GM19452 (cell line): ENCODE data around the gene ZFR2.

Experiments used
- ATAC-seq: cut with Tn5 transposase; IDR thresholded peaks from one replicate; pipeline ENCODE4 v1.9.1; 2021; ENCODE audit not compliant: unreplicated experiment

ZFR2 gene

DNA sequence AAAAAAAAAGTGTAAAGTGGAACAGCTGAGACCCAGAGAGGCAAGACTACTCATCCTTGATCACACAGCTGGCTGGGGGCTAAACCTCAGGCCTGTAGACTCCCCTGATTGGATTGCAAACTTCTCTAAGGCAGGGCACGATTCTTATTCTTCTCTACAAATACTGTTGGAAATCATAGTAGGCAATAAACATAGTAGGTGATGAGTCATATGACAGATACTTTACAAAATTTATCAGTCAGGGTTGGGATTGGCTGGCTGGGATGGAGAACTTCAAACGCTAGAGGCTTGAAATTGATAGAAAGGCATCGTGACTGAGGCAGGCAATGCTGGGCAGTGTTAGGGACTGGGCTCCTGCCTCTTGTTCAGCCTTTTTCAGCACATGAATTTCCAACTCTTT is 76.7 kb downstream of the ZFR2 start:
- no peak for ATAC-seq

DNA sequence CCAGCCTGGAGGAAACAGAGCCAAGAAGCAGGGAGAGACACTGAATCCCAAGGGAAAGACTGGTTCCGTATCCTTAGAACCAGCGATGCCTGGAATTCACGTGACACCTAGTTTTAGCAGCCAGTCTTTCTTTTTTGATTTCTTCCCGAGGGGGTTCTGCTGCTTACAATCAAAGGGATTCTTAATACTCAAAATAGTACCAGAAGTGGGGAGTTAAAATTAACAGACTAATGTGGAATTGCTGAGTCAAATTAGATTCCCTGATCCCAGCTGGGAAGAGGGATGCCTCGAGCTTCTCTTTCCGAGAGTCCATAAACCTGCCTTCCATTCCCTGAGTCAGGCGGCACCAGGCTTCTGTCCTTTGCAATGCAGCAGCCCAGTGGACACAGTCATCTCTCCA is 77.9 kb downstream of the ZFR2 start:
- no peak for ATAC-seq

DNA sequence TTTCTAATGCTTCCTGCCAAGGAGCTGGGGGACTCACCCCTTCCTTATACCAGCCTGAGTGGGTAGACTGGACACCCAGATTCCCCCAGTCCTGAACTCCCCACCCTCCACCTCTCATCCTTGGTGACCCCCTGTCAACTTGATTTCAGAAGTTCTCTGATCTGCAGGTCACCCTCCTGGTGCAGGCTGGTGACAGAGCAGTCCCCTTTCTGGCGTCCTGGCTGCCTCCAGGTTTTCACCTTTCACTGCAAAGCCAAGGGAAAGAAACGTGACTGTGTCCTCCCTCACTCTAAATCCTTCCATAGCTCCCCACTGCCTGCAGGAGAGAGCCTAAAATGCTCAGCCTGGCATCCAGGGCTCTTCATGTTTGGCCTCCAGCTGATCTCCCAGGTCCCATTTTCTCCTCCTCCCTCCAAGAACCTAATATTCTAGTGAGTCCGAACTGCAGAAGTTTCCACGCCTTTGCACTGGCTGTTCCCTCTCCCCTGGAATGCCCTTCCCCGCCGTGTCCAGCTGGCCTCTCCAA is 78.6 kb downstream of the ZFR2 start:
- ATAC-seq, result no peak

DNA sequence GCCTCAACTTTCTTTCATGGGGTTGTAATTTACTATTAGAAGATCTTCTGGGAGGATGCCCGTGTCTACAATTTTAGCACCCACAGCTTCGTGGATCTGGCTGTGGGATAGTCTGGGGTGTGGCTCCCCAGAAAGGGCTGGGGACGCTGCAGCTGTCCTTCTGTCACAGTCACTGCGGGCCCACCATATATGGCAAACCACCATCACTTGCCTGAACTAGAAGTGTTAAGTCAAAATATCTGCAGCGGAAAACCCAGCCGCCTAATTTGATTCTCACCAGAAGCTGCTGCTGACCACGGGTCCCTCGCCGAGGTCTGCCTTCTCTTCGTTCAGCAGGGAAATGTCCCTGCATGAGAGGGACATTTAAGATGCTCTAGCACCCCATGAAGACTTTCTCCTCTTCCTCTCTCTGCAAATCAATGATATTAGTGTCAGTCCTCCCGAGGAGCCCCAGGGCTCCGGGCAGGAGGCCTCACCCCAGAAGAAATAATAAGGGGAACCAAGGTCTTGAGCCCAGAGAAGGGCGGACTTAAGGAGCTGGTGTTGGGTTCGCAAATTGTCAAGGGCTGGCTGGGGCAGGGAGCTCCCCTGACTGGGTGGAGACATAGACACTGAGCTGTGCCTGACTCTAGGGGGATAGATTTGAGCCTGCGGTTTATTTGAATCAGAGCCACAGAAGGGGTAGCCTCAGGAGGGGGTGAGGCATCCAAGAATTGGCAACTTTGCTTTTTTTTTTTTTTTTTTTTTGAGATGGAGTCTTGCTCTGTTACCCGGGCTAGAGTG is 79.7 kb downstream of the ZFR2 start:
- ATAC-seq, result no peak

DNA sequence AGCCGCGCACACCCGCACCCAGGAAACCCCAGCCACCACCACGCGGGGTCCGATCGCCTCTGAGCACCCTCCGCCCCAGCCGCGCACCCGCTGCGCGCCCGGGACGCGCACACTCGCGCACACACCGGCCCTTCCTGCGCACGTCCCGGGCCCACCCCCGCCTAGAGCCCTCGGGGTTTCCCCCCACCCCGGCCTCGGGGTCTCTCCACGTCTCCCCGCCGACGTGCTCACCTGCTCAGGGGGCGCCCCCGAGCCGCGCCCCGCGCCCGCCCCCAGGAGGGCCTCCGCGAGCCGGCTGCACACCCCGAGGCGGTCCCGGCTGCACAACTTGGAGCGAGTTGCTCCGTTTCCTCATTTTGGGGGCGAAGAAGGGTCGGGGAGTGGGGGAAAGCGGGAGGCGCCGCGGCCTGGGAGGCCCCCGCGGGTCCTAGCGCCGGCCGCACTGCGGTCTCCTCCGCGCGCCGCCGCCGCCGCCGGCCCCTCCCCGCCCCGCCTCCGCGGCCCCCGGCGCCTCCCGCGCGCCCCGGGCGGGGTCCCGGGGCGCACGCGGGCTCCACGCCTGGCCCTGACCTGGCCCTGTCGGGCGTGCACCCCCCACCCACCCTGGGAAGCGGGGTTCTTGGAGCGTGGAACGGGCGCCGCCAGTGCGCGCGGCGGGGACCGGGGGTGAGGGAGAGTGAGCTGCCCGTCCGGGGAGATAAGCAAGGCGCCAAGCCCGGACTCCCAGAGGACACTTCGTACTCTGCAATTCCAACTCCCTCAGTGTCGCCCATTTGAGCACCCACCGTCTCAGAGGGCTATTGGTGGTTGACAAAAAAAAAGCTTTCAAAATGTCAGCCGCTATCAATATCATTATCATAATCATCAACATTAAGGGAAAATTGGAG is 82.7 kb downstream of the ZFR2 start, which contains the start of gene MATK:
MATK (minus strand) TSS at position 444 of the 887 bp plus-strand sequence. CDS start 1,246 bp downstream, outside the sequence.
- no peak for ATAC-seq

DNA sequence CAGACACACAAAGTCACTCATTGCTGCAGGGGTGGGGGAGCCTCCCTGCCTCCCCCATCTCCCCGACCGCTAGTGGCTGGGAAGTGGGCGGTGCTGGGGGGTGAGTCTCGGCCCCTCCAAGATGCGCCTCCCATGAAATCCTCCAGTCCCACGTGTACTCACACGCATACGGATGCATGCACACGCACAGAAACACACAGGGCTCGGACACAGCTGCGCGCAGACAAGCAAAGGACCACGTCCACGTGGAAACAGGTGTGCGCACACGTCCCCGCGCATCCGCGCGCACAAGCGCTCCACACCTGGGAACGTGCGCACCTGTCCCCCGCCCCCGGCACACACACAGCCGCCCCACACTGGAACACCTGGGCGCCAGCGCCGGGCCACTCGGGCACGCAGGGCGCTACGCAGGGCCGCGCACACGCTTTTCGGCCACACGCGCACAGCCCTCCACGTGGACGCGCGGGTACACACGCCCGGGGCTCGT is 83.3 kb downstream of the ZFR2 start:
- ATAC-seq, result no peak

DNA sequence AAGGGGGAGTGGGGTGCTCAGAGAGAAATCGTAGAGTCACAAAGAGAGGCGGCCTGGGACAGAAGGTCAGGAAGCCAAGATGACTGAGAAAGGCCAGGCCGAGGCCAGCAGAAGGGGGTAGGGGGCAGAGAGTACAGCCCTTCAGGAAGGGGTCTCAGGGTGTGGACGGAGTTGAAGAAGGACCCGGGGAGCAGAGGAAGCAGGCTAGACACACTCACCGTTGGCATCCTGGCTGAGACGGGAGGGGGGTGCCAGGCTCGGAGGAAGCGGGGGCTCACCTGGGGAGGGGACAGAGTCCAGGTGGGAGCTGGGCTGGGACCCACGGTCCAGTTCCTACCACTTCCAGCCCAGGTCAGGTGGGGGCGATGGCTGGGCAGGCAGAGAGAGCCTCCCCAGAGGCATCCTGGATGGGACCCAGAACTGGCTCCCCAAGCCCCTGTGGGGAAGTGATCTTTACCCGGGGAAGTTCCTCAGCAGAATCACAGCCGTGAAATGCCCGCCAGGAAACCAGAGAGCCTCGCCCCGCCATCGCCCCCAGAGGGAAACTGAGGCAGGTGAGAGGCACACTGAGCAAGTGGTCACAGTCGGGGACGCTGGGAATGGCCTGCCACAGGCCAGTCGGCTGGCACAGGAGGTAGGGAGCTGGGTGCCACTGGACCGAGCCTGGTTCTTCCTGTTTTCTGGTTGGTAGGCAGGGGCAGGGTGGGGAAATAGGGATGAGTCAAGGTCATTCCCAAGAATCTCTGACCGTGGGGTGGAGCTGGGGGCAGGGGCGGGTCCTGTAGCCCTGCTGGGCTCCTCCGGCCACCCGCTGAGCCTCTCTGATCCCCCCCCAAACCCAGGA is 84.0 kb downstream of the ZFR2 start:
- no peak for ATAC-seq

DNA sequence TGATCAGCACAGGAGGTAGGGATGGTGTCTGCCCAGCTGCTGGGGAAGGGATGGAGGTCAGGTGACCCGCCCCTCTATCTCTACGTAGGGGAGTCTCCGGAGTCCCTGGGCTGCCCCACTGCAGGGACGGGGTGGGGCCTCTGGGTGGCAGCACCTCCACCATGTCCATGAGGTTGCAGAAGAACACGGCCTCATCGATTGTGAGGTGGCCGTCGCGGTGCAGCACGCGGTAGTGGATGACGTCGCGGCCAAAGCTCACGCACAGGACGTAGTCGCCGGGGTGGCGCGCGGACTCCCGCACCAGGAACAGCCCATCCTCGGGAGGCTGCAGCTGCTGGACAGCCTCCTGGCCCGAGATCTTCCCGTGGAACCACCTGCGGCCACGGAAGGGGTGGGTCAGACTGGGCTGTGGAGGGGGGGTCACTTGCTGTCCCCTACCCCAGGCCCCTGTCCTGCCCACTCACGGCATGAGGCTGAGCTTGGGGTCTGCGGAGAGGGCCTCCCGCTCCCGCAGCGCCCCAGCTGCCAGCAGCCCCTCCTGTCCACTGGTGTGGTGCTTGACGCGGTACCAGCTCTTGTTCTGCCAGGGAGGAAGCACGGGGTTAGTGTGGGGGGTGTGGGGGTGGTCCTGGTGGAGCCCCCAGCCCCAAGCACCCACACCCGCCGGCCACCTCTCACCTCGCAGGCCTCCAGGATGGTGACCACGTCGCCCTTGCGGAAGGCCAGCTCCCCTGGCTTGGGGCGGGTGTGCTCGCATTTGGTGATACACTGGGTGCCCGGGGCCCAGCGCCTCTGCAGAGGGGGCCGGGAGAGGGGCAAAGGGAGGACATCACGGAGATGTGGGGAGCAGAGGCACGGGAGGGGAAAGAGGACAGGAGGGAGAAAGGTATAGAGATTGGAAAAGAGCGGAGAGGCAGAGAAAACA is 84.9 kb downstream of the ZFR2 start:
- no peak for ATAC-seq

DNA sequence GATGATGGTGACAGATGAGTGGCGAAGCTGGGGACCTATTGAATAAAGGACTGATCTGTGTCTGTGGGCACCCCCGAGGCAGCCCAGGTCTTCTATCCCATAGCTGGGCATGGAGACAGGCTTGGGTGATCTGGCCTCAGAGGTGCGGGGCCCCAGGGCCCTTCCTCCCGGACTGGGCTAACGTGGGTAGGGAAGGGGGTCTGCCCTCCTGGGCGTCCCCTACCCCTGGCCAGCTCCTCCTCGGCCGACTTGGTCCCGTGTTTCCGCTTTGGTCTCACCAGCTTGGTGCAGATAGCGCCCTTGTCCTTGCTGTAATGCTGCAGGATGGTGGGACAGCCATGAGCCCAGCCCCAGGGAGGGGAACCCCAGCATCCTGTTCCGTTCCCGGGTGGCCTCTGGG is 85.9 kb downstream of the ZFR2 start:
- no peak for ATAC-seq

DNA sequence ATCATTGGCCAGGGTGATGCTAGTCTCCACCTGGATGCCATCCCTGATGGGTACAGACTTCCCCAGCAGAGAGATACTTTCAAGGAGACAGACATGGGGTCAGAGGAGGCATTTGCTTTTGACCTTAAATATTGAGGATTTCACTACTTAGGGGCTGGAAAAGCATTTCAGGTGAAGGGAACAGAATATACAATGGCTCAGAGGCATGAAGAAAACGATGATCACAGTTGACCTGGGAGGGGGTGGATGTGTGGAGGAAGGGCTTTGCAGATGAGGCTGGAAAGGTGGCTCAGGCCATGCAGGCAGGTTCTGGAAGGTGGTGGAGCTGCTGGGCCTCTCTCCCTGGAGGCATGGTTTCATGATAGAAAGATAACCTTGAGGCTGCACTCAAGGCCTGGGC is 86.5 kb downstream of the ZFR2 start:
- no peak for ATAC-seq

DNA sequence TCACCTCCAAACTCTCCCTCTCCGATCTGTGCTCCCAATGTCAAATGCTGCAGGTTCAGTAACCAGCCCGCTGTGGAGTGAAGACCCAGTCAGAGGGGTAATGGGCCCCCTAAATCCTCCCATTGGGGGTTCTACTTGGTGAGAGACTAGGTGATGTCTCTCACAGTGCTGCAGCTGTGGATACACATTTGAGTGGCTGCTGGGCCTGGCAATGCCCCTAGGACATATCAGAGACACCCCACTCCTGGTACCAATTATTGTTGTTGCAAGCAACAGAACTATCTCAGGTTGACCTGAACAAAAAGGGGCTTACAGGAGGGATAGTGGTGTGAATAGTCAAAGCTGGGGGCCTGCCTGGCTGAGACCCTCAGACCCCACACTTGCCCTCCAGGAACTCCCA is 87.2 kb downstream of the ZFR2 start:
- ATAC-seq, result no peak

DNA sequence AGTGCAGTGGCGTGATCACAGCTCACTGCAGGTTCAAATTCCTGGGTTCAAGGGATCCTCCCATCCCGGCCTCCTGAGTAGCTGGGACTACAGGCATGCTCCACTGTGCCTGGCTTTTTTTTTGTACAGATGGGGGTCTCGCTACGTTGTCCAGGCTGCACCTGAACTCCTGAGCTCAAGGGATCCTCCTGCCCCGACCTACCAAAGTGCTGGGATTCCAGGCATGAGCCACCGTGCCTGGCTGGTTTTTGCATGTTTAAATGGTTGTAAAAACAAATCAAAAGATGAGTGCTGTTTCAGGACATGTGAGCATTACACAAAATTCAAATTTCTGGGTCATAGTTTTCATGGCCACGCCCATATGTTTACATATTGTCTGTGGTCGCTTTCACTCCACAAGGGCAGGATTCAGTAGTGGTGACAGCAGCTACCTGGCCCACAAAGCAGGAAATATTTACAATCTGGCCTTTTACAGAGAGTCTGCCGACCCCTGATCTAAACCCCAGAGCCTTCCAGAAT is 88.0 kb downstream of the ZFR2 start:
- ATAC-seq, result no peak

DNA sequence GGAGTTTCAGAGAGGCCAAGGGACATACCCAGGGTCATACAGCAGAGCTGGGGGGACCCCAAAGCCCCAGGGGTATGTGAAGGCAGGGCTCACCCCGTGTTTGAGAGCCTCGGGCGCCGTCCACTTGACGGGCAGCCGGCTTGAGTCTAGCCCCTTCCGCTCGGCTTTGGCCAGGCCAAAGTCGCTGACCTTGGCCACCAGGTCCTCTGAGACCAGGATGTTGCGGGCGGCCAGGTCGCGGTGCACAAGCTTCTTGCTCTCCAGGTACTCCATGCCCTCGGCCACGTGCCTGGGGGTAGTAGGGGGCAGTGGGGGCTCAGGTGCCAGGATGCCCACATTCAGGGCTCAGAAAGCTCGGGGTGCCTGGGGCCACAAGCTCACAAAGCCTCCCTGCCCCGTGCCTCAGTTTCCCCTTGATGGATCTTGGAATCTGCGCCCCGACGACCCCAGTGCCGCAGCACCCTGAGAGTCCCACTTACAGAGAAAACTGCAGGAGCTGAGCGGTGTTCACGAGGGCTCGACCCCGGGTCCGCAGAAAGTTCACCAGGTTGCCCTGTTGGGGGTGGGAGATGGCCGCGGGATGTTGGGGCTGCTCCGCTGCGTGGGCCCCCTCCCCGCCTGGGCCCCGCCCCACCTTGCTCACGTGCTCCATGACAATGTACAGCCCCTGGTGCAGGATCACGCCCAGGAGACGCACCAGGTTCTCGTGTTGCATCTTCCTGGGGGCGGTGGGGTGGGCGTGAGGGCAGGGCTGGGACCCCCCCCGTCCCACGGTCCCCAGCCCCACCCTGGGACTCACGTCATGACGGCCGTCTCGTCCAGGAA is 89.7 kb downstream of the ZFR2 start:
- no peak for ATAC-seq

DNA sequence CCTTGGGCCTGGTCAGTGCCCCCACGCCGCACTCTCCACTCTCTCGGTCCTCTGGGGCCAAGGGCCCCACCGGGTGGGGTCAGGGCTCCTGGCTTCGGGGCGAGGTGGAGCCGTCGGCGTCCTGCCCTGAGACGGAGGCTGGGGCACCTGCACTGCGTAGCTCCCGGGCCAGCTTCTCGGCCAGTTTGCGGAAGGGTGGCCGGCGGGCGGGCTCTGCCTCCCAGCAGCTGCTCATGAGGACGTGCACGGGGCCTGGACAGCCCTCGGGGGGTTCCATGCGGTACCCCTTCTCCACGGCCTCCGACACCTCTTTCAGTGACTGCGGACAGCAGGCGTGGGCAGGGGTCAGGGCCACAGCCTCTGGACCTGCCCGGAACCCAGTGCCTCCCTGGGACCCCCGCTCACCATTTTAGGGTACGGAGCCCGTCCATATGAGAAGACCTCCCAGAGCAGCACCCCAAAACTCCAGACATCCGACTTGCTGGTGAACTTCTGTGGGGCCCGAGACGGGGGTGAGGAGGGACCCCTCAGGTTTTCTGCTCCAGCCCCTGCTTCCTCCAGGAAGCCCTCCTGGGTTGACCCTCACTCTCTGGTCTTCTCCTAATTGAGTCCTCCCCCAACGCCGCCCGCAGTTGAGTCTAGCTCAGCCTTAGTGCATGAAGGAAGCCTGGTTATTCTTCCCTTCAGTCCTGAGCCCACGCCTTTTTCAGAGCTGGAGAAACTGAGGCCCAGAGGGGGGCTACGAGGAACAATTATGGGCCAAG is 90.6 kb downstream of the ZFR2 start:
- no peak for ATAC-seq

DNA sequence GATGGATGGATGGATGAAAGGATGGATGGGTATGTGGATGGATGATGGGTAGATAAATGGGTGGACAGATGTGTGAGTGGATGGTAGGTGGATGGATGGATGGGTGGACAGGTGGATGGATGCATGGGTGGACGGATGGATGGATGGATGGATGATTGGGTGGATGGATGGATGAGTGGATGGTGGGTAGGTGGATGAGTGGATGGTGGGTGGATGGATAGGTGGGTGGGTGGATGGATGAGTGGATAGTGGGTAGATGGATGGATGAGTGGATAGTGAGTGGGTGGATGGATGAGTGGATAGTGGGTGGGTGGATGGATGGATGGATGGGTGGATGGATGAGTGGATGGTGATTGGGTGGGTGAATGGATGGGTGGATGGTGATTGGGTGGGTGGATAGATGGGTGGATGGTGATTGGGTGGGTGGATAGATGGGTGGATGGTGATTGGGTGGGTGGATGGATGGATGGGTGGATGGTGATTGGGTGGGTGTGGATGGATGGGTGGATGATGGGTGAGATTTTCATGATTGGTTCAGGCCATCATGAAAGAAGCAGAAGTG is 92.3 kb downstream of the ZFR2 start:
- no peak for ATAC-seq

DNA sequence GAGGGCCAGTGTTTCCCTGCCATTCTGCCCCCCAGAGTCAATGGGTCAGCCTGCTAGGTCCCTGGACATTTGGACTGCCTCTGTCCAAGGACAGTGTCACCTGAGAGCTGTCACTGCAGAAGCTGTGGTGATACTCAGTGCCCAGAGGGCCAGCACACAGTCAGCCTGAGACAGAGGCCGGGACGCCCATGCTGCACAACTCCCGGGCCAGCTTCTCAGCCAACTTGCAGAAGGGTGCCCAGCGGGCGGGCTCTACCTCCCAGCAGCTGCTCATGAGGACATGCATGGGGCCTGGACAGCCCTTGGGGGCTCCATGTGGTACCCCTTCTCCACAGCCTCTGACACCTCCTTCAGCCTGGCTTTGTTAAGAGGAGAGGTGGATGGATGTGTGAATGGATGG is 93.0 kb downstream of the ZFR2 start:
- ATAC-seq, result no peak

DNA sequence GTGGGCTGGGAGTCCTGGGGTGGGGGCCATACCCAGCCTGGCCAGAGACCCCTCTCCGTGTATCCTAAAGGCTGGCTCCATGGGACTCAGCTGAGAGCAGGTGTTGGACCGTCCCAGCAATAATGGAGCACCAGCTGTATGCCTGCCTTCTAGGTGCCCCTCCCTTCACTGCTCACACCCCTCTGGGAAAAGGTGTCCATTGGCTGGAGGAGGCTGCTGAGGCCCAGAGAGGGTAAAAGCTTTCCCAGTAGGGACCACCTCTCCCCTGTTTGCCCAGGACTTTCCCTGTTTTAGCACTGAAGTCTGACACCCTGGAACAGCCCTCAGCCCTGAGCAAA is 93.5 kb downstream of the ZFR2 start:
- ATAC-seq, result no peak
